ENCODE data around the gene RRM1. TPM values are rescaled to one million over a fixed set of nuclear protein-coding genes. Genes with fewer than 3 reads are reported as not detected.
"Not testable (repeated sequence)": the region's sequence is repeated elsewhere in the genome, so short reads cannot be mapped to it uniquely, and the experiment has no call there.

RRM1 gene
- total RNA-seq, 1 donor from 2014 or later = 28.5 TPM

DNA sequence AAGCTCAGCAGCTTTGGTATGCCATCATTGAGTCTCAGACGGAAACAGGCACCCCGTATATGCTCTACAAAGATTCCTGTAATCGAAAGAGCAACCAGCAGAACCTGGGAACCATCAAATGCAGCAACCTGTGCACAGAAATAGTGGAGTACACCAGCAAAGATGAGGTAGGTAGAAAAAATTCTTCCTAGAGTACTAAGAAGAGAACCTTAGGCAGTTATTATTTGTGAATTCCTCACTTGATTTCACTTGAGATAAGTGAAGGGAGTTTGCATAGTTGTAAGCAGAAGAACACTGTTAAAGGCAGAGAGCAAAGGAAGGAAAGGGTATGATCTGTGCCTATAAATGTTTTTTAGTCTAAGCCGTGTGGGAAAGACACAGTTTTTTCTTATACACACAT is 28.6 kb downstream of the RRM1 start:
- DNase-seq (no peak), ATAC-seq (no peak)
- intact Hi-C loops (cut with micrococcal nuclease) = no loop called here

DNA sequence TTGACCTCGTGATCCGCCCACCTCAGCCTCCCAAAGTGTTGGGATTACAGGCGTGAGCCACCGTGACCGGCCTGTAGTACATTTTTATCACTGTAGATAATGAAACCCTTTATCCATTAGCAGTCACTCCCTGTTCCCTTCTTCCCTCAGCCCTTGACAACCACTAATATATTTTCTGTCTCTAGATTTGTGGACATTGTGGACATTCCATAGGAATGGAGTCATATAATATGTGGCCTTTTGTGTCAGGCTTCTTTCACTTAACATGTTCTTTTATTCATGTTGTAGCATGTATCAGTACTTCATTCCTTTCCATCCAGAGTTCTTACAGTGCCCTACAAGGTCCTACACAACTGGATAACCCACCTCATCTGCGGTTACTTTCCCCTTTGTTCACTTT is 30.5 kb downstream of the RRM1 start:
- intact Hi-C loops (cut with micrococcal nuclease) = no loop called here
- ATAC-seq (no peak), DNase-seq (no peak)

DNA sequence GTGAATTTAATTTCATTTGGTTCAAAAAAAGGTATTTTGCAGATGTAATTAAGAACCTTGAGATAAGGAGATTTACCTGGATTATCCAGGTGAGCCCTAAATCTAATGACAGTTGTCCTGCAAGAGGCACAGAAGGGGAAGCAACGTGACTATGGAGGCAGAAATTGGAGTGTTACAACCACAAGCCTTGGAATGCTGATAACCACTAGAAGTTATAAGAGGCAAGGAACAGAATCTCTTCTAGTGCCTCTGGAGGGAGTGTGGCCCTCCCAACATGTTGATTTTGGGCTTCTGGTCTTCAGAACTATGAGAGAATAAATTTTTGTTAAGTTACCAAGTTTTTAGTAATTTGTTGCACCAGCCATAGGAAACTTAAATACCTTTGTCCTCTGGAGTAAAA is 32.8 kb downstream of the RRM1 start:
- no peak for ATAC-seq
- intact Hi-C loops (cut with micrococcal nuclease) = no loop called here
- no peak for DNase-seq

GRCh38 chr11:4130219-4130618 is 35.6 kb downstream of the RRM1 start:
- ATAC-seq; intact Hi-C loops (cut with micrococcal nuclease); DNase-seq: not testable (repeated sequence)

DNA sequence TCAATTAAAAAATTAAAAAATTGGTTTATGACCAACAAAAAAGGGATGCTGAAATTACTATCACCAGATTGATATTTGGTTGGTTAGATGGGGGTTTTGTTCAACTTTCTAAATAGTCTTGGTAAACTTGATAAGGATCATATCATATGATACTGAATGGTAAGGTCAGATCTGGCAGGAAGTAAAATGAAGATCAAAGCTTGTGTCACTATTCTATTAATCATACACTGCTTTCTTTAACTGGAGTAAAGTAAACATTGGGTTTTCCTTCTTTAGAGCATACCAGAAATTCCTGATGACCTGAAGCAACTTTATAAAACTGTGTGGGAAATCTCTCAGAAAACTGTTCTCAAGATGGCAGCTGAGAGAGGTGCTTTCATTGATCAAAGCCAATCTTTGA is 40.2 kb downstream of the RRM1 start:
- intact Hi-C loops (cut with micrococcal nuclease) = no loop called here
- DNase-seq (no peak), ATAC-seq (no peak)

GRCh38 chr11:4138497-4138896 is 43.9 kb downstream of the RRM1 start:
- ATAC-seq = no peak
- intact Hi-C loops (cut with micrococcal nuclease) = no loop called here
- no peak for DNase-seq

- intact Hi-C loops (cut with micrococcal nuclease) = no loop called here
- ATAC-seq (no peak), DNase-seq (no peak)
Measured at GRCh38 chr11:4140067-4140636, 45.6 kb downstream of the RRM1 start.

DNA sequence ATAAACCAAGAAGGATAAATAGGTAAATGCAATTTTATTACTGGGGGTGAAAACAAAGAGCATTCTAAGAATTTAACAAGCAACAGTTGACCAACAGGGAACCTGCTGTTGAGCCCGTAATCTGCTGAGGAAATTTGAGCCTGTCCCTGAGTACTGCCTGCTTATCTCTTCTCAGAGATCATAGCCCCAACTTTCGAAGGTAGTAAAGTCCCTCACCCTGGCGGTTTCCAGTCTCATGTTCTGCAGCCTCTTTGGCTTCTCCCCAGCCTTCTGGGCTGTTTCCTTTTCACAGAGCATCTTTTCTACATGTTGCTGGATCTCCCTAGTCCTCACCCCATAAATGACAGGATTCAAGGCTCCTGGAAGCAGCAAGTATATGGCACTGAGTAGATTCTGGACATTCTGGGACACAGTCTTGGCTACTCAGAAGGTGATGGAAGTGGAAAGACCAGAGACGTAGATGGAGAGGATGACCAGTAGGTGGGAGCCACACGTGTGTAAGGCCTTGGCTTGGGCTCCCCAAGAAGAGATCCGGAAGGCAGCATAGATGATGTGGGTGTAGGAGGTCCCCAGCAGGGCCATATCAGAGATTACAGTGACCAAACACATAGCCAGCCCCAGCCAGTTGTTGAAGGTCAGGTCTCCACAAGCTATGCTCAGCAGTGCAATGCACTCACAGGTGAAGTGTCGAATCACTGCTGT is 51.6 kb downstream of the RRM1 start:
- intact Hi-C loops (cut with micrococcal nuclease) = no loop called here
- no peak for ATAC-seq
- DNase-seq = no peak

- intact Hi-C loops (cut with micrococcal nuclease) = no loop called here
- ATAC-seq (no peak), DNase-seq (no peak)
Measured at GRCh38 chr11:4146772-4147098, 52.1 kb downstream of the RRM1 start.

DNA sequence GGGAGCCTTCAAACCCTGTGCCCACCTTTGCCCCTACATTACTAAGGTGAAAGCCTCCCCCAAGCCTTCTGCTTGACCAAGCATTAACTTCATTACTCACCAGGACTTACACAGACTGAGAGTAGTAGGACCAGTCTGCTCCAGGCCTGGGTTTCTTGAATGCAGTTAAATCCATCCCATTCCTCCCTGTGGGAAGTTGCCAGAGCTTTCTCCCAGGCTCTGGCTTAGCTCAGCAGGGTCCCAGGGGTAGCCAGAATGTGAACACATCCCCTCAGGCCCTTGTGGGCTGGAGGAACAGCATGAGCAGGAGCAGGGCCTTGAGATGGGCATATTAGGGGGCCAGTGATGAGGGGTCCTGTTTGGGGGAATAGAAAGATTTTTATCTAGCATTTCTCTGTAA is 59.9 kb downstream of the RRM1 start:
- DNase-seq = no peak
- ATAC-seq = no peak
- intact Hi-C loops (cut with micrococcal nuclease) = no loop called here

- DNase-seq (no peak), ATAC-seq (no peak)
- intact Hi-C loops (cut with micrococcal nuclease) = no loop called here
Measured at GRCh38 chr11:4156571-4156970, 62.0 kb downstream of the RRM1 start.

DNA sequence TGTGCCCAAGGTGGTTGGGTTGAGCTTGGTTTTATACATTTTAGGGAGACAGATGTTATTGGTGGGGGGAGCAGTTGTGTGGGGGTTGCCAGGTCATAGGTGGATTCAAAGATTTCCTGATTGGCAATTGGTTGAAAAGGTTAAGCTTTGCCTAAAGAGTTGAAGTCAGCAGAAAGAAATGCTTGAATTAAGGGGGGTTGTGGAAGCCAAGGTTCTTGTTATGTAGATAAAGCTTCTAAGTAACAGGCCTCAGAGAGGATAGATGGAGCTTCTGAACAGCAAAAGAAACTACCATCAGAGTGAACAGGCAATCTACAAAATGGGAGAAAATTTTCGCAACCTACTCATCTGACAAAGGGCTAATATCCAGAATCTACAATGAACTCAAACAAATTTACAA is 64.2 kb downstream of the RRM1 start:
- not testable (repeated sequence) for ATAC-seq

GRCh38 chr11:4161305-4161704 is 66.7 kb downstream of the RRM1 start:
- intact Hi-C loops (cut with micrococcal nuclease) = no loop called here
- ATAC-seq (no peak), DNase-seq (no peak)

More for the DNA sequence above, 64.2 kb downstream of the RRM1 start:
- DNase-seq; intact Hi-C loops (cut with micrococcal nuclease): not testable (repeated sequence)

DNA sequence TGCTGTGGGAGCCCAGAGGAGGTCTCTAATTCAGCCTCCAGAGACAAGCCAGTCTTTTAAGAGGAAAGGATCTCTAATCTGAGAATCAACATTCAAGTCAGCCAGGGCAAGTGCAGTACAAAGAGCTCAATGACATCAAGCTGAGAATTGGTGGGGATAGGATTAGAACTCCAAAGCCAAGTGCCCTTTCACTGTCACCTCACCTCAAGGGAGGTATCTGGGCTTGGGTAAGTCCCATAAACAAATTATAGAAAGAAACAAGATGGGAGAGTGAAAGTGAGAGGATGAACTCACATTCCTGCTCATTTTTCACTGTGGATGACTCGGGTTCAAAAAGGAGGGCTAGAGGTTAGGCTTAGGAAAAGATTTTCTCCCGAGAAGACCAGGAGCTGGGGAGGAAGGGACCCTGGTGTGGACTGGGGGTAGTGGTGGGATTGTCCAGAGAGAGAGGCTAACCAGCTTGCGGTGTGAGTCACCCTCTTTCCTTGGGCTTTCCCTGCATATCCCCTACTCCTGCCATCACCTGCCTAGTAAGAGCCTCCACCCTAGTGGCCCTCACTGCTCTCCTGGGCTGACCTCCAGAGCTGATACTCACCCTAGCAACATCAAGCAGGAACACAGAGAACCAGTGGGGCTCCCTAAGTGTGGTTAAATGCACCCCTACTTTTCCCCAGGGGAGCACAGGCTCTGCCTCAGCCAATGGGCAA is 70.4 kb downstream of the RRM1 start:
- ATAC-seq = no peak
- no peak for DNase-seq
- intact Hi-C loops (cut with micrococcal nuclease) = no loop called here

GRCh38 chr11:4167292-4167691 is 72.7 kb downstream of the RRM1 start:
- ATAC-seq = no peak

DNA sequence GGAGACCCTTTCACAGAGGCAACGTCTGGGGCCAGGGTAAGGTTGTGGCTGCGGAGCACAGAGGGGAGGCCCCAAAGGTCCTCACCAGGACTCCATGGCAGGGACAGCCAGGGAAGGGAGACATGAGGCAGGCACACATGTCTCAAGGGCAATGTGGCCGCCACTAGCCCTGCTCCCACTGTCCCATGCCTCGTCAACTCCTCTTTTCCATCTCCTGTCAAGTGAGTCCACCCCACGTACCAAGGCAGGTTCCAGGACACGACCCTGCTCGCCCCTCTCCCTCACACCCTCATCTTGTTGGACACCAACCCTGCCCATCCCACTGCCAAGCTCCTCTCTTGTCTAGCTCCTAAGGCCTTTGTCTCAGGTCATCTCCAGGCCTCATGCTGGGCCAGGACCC is 73.2 kb downstream of the RRM1 start:
- intact Hi-C loops (cut with micrococcal nuclease) = no loop called here
- DNase-seq = no peak
- ATAC-seq = no peak

More at GRCh38 chr11:4167292-4167691, 72.7 kb downstream of the RRM1 start:
- no peak for DNase-seq
- intact Hi-C loops (cut with micrococcal nuclease) = no loop called here

- DNase-seq; ATAC-seq; intact Hi-C loops (cut with micrococcal nuclease): not testable (repeated sequence)
Measured at GRCh38 chr11:4175620-4176350, 81.2 kb downstream of the RRM1 start.

DNA sequence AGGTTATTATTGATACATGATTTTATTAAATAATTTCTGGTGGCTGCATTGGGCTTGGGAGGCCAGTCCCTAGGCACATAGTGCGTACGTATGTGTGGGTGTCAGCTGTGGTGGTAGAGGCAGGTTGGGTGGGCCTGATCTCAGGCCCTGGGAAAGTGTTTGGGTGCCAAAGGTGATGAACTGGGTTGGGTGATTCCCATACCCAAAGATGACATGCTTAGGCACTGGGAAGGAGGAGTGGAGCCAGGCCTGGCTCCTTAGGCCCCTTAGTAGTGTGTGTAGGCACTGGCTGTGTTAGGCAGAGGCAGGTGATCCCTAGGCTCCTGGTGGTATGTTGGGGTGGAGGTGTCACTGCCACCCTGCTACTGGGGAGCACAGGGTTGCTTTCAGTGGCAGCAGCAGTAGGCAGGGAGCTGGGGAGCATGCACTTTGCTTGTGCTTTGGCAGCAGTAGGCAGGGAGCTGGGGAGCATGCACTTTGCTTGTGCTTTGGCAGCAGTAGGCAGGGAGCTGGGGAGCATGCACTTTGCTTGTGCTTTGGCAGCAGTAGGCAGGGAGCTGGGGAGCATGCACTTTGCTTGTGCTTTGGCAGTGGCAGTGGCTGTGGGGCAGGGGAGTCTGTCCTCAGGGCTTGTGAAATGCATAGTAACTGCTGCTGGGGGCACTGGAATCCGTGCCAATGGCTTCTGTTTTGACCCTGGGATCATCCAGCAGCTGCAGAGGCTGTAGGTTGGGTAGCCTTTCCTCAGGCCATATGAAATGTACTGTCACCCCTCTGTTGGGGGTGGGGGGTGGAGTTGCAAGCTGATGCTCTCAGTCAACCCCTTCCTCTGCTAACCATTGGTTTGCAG is 84.4 kb downstream of the RRM1 start:
- intact Hi-C loops (cut with micrococcal nuclease) = no loop called here
- no peak for ATAC-seq
- DNase-seq = no peak

Data from left ventricle myocardium superior (tissue), 1 donor.